Measurements from ENCODE around the gene GPRC5B.

Gene GPRC5B

DNA sequence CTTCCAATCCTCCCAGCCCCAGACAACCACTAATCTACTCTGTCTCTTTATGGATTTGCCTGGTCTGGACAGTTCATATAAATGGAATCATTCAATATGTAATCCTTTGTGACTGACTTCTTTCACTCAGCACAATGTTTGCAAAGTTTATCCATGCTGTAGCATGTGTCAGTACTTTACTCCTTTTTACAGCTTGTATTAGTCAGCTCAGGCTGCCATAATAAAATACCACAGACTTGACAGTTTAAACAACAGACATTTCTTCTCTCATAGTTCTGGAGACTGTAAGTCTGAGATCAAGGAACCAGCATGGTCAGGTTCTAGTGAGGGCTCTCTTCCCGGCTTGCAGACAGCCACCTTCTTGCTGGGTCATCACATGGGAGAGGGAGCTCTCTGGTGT is 41.3 kb downstream of the GPRC5B start:
- peak; percentile 54 for DNase-seq (ENCODE audit: low read depth)

DNA sequence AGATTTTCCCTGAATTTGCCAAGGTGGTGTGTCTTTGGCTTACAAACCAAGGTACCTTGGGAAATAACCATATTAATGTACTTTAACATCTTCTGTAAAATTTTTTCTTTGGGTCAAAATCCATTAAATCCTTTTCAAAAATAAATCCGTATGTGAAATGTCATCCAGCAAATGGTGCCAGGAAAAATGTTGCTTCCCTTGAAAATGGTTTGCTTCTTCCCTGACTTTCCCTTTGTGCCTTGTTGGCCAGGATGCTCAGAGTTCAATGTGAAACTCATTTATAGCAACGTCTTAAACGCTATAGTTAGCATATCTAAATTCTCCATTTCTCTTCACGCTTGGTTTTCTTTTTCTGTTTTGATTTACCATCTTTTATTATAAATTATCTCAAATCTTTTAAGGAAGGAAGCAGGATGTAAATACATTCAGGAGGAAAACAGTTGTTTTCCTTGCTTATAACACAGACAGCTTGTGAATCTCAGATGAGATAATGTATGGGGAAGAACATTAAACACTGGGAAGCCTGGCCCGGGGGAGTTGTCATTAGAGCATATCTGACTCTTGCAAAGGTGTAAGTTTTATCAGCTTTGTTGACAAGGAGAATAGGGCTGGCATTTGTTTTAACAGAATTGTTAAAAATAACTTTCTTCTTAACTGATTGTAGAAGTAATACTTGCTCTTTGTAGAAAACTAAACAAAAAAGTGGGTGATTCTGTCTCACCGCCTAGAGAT is 42.1 kb downstream of the GPRC5B start:
- DNase-seq (ENCODE audit: low read depth), result no peak

DNA sequence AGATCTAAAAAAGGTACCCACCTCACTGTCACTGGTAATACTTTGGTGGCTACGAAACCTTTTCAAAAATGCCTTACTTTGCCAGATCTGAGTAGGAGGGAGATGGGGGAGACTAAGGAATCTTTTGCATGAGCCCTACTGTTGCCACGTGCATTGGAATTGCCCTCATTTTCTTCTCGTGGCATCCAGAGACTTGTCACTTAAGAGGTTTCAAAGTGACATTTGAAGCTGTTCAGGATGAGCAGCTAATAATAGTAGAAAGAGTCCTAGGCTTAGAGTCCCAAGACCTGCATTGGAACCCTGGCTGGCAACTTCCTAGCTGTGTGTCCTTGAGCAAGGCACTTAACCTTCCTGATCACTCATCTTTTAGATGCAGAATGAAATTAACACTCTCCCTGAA is 43.5 kb downstream of the GPRC5B start:
- no peak for DNase-seq (ENCODE audit: low read depth)

DNA sequence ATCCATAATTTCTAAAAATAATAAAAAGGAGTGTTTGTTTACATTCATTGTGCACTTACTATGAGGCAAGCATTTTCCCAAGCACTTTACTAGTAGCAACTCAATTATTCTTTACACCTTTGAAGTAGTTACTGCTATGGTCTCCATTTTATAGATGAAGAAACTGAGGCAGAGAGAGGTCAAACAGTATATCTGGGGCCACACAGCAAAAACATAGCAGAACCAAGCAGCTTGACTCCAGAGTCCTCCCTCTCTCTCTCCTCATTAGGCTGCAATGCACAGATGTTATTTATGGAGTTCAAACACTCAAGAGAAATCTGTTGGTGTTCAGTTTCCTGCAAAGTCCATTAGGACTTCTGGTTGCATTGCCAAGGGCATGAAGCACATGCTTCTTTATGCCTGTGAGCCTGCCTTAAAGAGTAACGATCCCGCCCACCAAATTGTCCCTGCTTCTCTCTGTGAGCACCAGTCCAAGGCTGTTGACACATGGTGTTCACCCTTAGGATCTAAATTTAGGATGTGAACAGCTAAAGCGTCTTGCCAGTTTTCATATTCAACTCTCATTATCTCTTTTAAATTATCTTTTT is 44.0 kb downstream of the GPRC5B start:
- no peak for DNase-seq (ENCODE audit: low read depth)

DNA sequence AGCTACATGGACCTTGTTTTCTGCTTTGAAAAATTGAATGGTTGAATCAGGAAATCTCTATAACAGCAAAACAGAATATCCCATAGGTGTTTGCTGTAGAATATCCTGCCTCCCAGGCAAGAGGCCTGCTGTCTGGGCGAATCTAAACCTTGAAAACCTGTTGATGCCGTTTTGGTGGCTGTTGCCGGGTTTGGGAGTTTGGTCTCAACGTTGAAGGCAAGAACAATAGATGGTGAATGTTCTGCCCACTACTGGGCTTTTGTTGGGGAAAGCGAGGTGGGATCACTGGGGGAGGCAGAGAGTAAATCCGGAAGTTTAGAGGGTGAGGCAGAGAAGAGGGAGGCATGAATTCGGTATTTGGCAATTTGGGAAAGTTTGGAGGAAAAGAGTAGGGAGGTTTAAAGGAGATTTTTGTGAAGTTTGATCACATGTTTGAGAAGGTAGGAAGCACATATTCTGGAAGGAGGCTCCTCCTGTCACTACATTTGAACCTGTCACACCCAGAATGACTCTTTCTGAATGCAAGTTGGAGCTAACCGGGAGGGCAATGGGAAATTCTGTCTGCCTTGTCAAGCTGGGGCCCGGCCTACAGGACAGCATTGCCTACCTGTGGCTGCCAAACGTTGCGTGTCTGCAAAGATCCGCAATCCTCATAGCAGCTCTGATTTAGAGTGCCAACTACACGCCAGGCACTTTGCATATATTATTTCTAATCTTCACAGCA is 46.5 kb downstream of the GPRC5B start:
- no peak for DNase-seq (ENCODE audit: low read depth)

DNA sequence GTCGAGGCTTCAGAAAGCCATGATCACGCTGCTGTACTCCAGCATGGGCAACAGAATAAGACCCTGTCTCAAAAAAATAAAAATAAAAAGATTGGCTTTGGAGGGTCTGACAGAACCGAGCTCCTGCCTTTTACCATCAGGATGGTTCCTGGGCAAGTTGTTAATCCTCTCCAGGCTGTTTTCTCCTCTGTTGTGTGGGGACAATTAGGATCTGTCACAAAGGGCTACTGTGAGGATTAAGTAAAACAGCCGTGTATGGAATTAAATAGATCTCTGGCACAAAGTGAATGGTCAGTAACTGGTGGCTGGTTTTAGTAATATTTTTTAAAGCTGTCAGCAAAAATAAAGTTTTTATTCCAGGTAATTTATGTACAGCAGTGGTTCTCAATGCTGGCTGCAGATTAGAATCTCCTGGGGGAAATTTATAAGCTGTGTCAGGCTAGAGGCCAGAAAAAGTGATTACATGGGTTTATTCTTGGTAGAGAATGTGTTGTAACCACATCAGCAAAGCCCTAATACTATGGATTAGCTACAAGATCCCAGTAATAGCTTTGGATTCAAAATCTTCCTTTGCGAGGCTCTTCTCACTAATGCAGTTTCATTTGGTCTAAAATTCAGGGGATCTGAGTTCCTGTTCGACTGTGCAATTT is 47.2 kb downstream of the GPRC5B start:
- DNase-seq (ENCODE audit: low read depth), result no peak

DNA sequence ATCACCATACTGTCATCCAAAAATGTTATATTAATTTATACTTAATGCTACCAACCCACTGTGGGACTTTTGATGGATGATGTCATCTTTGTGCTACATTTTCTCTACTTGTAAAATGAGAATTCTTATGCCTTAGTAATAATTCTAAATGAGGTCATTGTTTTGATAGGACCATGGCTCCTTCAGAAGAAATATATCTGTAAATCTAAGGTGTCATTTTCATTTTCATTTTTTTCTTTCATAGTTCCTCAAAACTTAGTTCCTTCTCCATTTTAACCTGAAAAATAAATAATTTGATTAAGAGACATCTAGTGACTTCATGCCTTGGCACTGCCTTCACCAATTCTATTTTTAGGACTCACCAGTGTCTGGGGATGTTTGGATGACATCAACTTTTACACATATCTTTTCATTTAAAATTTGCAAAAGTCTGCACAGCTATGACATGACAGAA is 48.7 kb downstream of the GPRC5B start:
- DNase-seq (ENCODE audit: low read depth), result no peak

DNA sequence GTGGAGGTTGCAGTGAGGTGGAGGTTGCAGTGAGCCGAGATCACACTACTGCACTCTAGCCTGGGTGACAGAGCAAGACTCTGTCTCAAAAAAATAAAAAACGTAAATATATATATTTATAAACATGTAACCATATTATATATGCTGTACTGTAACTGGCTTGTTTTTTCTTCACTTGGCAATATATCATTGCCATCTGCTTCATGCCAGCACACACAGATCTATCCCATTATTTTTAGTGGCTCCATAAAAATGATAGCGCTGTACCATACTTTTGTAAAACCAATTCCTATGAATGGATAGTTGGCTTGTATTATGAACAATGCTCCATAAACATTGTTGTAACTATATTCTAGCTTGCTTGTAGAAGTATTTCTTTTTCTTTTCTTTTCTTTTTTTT is 49.5 kb downstream of the GPRC5B start:
- no peak for DNase-seq (ENCODE audit: low read depth)

DNA sequence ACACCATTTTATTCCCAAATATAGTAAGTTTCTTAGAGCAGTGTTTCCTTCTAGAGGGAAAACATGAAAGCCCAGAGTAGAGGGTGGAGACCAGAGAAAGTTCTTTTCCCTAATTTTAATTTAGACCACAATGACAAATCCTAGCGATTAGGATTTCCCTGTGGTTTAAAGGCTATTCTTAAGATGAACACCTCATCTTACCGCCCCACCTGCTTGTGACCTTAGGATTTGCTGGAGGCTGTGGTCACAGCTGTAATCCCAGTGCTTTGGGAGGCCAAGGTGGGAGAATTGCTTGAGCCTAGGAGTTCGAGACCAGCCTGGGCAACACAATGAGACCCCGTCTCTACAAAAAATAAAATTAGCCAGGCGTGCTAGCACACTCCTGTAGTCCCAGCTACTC is 51.1 kb downstream of the GPRC5B start:
- no peak for DNase-seq (ENCODE audit: low read depth)

DNA sequence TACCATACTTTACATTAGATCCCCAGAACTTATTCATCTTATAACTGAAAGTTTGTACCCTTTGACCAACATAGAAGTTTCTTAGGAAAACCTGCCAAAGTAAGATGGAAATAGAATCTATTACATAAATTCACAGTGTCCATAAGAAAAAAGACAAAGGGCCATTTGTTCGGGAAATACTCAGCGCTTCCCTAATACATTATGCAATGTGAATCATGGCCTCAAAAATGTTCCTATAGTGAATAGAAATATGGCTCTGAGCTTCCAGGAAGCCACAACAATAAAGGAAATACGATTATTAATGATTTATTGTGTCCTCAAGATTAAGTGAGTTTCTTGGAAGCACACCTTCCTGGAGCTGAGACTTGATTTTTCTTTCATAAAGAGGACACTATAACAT is 51.5 kb downstream of the GPRC5B start:
- peak; percentile 12 for DNase-seq (ENCODE audit: low read depth)

DNA sequence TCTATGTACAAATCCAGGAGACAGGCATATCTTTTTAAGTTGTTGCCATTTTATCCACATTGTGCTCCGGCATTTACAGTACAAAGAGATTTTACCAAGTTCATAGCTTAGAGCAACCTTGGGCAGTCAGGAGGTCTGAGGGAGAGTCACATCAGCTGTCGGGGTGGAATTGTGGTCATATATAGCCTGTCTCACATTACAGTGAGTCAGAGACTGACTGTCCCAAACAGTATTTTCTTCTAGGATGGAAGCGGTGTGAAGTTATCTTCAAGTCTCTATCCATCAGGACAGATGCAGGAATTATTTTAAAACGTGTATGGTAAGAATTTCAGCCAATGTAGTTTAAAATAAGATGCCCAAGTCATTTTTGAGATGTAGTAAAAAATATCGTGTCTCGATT is 53.0 kb downstream of the GPRC5B start:
- DNase-seq (ENCODE audit: low read depth), result peak; percentile 82

DNA sequence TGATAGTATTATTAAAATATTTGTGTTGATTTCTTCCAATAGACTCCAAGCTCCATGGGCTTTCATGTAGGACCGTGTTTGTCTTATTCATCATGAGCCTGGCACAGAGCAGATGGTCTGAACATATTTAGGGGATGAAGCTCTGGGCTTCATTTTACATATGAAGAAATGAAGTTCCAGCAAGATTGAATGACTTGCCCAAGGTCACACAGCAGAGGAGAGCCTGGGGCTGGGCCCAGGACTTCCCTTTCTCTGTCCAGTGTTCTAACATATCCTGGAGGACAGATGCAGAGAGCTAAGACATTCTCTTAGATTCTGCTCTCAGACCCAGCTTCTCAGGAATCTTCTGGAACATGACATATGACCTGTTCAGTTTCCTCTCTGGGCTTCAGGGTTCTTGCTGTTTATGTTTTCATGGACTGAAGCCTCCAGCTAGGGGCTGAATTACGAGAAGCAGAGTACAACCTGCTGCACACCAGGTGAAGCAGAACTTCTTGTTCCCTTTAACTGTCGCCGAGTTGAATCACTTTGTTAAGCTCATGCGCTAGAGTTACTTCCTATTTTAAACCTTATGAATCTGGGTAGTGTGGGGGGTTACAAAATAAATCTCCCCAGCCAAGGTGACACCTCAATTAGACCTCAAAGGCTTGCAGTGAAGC is 53.6 kb downstream of the GPRC5B start:
- no peak for DNase-seq (ENCODE audit: low read depth)

DNA sequence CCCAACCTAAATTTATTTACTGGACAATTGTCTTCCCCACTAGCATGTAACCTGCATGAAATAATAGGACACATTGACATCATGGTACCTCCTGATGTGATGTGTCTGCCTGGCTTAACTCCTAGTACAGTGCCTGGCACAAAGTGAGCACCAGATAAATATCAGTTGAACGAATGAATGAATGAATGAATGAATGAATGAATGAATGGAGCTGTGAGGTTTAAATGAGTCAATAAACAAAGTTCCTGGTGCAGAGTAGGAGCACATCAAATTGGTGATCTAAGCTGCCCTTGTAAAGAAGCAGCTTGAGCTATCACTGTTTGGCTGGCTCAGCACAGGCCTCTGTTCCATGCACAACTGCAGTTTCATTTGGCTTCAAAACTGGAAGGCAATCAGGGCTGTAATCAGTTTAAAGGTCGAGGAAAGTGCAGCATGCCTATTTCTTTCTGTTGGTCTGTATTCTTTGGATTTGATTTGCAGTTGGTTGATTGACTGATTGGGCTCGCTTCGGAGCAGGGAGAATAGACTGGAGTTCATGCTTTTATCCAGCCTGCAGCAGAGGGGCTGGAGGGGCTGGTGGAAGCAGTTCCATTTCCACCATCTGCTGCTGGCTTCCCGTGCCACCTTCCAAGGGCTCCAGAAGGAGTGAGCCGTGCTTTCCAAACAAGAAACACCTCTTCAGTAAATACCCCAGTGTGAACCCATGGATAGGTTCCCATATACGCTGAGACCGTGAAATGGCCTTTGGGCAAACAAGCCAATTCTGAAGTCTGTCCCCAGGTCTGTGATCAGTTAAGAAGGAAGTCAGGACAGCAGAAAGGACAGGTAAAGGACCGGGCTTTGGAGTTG is 54.6 kb downstream of the GPRC5B start:
- no peak for DNase-seq (ENCODE audit: low read depth)

DNA sequence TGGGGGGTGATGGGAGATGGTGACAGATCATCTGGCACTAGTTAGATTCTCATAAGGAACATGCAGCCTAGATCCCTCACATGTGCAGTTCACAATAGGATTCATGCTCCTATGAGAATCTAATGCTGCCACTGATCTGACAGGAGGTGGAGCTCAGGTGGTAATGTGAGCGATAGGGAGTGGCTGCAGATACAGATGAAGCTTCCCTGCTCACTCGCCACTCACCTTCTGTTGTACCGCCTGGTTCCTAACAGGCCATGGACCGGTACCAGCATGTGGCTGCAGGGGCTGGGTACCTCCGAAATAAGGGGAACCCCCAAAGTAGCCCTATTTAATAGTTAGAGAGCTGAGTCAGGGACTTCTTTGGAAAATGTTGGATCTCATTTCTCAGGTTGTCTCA is 60.4 kb downstream of the GPRC5B start:
- no peak for DNase-seq (ENCODE audit: low read depth)

DNA sequence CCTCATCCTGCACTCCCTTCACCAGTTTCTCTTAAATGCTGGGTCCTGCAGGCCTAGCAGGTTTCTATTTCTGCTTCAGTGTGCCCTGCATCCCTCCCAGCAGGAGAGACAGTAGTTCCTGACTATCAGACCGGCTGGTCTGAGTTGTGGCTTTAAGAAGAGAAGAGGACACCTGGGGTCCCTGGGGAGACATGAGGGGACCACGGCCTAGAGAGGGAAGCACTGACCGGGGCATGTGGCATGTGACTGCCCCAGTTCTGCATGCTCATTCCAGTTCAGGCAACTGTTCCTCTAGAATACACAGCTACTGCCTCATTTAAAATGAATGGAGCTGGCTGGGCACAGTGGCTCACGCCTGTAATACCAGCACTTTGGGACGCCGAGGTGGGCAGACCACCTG is 61.3 kb downstream of the GPRC5B start:
- no peak for DNase-seq (ENCODE audit: low read depth)

DNA sequence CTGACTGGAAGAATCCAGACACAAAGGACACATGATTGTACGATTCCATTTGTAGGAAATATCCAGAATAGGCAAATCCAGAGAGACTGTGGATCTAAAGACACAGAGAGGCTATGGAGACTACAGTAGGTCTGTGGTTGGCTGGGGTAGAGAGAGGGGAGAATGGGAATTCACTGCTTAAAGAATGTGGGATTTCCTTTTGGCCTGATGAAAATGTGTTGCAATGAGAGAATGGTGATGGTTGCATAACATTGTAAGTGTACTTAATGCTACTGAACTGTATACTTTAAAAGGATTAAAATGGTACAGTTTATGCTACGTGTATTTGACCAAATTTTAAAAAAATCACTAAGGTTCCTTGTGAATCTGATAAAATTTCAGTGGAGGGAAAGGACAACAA is 62.1 kb downstream of the GPRC5B start:
- DNase-seq (ENCODE audit: low read depth), result no peak

DNA sequence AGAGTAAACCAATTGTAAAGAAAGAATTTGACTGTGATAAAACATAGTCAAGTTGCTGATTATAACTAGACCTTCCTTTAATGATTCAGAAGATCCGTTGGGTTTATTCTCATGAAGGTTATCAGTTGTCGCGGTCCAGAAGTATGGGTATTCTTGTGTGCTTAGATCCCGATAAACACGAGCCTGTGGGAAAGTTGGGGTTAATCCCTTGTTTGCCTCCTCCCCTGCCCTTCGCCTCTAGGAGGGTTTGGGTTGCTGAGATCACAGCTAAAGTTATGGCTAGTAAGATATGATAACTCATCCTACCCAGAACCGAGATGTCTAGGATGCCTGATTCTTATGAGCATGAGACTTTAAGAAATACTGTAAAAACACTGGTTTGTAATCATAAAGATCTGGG is 66.8 kb downstream of the GPRC5B start:
- DNase-seq (ENCODE audit: low read depth), result no peak

DNA sequence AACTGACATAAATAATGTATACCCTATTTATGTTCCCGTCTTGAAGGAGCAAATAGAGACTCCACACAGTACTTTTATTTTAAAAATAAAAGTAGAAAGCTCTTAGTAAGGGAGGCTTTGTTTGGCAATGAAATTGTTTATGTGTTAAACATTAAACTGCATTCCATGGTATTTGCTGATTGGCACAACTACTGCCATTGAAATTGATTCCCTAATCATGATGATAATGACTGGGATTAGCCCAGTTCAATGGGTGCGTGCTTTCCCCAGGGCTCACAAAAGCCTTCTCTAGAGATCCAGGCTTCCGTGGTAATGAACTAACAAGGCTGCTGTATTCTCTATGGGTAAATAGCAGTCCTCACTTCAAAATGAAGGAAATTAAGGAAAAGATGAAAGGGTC is 67.5 kb downstream of the GPRC5B start:
- no peak for DNase-seq (ENCODE audit: low read depth)

DNA sequence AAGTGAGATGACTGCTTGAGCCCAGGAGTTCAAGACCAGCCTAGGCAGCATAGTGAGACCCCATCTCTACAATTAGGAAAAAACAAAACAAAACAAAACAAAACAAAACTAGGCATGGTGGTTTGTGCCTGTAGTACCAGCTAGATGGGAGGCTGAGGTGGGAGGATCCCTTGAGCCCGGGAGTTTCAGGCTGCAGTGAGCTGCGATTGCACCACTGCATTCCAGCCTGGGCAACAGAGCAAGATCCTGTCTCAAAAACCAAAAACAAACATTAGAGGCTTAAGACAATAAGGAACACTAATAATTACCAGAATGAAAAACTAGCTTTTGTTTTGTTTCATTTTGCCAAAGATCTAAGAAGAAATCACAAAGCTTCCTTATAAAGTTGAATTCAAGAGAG is 69.2 kb downstream of the GPRC5B start:
- no peak for DNase-seq (ENCODE audit: low read depth)

DNA sequence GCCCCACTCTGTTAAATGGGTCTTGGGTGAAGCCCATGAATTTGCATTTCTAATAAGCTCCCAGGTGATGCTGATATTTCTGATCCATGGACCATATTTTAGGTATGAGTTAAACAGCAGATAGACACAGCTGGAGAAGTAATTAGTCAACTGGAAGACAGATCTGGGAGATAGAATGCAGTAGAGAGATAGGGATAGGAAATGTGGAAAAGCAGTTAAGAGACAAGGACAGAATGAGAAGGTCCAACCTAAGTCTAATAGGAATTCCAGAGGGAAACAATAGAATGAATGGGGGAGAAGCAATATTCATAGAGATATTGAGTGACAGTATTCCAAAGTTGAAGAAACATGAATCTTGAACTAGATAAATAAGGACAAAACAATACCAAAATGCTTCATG is 71.7 kb downstream of the GPRC5B start:
- DNase-seq (ENCODE audit: low read depth), result no peak
